Sigmoid colon (tissue), 7 donors: ENCODE measurements around the gene EDEM3. TPM values are rescaled to one million over a fixed set of nuclear protein-coding genes. Genes with fewer than 3 reads are reported as not detected.
"Not testable (repeated sequence)": the region's sequence is repeated elsewhere in the genome, so short reads cannot be mapped to it uniquely, and the experiment has no call there.

Source experiments
- DNase-seq: peaks from one replicate; pipeline ENCODE4 v3.0.0-alpha.2; 2019
- H3K27ac ChIP-seq, 4 donors: fragments of 200-600 bp; sonication (generic); one replicate each; pipeline ENCODE4 v1.5.1; 2016 to 2019; ENCODE audit warnings: mild to moderate bottlenecking in 1 of 4
- H3K27me3 ChIP-seq, 3 donors: fragments of 200-600 bp; sonication (generic); one replicate each; pipeline ENCODE4 v1.5.1; 2019; ENCODE audit warnings: mild to moderate bottlenecking in 1 of 3
- H3K36me3 ChIP-seq, 4 donors: fragments of 200-600 bp; sonication (generic); one replicate each; pipeline ENCODE4 v1.5.1; 2016 to 2019
- H3K4me1 ChIP-seq, 4 donors: fragments of 200-600 bp; sonication (generic); one replicate each; pipeline ENCODE4 v1.5.1; 2017 to 2019
- H3K4me3 ChIP-seq, 4 donors: fragments of 200-600 bp; sonication (generic); one replicate each; pipeline ENCODE4 v1.5.1; 2017 to 2019; ENCODE audit warnings: mild to moderate bottlenecking in 2 of 4, moderate library complexity in 1 of 4
- H3K9me3 ChIP-seq, 4 donors: fragments of 200-600 bp in 3 of 4; sonication (generic) in 3 of 4; one replicate each; pipeline versions ENCODE4 v1.5.1 to v1.6.1; 2013 to 2019
- EP300 ChIP-seq, 4 donors: sonication (generic); formaldehyde crosslinking; IDR thresholded peaks; one replicate each; pipeline ENCODE4 v1.6.1; 2017; ENCODE audit warnings: antibody characterized with exemption in 4 of 4
- POLR2A ChIP-seq, 2 donors: fragments of 450-650 bp; IDR thresholded peaks; one replicate each; pipeline ENCODE4 v1.6.1; 2016; ENCODE audit warnings: antibody characterized with exemption in 2 of 2, mild to moderate bottlenecking in 2 of 2, moderate library complexity in 2 of 2
- POLR2AphosphoS5 ChIP-seq, 4 donors: sonication (generic); formaldehyde crosslinking; IDR thresholded peaks; one replicate each; pipeline ENCODE4 v1.6.1; 2017; ENCODE audit warnings: antibody characterized with exemption in 4 of 4
- WGBS, 2 donors: extraction: QIAGEN DNeasy Blood & Tissue Kit; methylation state at CpG; one replicate each; pipeline ENCODE4 v1.1.7; 2013; 5-methylcytosine and 5-hydroxymethylcytosine counted together
- intact Hi-C: fragments of 100-400 bp; cut with DNase I; formaldehyde crosslinking; loops from one replicate; pipeline ENCODE4 v1.15.1; 2023
- polyA plus RNA-seq, 3 donors: library from polyadenylated mRNA; stranded (reverse); fragments of 200-250 nt; gene quantifications; one replicate each; pipeline ENCODE4 v1.2.3, GENCODE V29; 2013
- total RNA-seq, 4 donors: library from RNA; depleted of rRNA; stranded (reverse); fragments of >200 nt; gene quantifications; one replicate each; pipeline ENCODE4 v1.1.0, GENCODE V29; 2016
- TF ChIP-seq, protein P1 (sequence below), 4 experiments: fragments of 450-650 bp in 3 of 4; fragments of 200-600 bp in 1 of 4; IDR thresholded peaks; one replicate each; pipeline ENCODE4 v1.5.1; 2016 to 2019; ENCODE audit warnings: antibody characterized with exemption in 4 of 4, mild to moderate bottlenecking in 3 of 4, moderate library complexity in 2 of 4
- donor health status: healthy with polysubstance abuse.
- donor health status: Bipolar disorder and iron deficiency.
- donor health status: healthy.

Gene EDEM3
- total and polyA plus RNA-seq, 7 donors: 8.4 to 29.3 (median 21.4) TPM

DNA sequence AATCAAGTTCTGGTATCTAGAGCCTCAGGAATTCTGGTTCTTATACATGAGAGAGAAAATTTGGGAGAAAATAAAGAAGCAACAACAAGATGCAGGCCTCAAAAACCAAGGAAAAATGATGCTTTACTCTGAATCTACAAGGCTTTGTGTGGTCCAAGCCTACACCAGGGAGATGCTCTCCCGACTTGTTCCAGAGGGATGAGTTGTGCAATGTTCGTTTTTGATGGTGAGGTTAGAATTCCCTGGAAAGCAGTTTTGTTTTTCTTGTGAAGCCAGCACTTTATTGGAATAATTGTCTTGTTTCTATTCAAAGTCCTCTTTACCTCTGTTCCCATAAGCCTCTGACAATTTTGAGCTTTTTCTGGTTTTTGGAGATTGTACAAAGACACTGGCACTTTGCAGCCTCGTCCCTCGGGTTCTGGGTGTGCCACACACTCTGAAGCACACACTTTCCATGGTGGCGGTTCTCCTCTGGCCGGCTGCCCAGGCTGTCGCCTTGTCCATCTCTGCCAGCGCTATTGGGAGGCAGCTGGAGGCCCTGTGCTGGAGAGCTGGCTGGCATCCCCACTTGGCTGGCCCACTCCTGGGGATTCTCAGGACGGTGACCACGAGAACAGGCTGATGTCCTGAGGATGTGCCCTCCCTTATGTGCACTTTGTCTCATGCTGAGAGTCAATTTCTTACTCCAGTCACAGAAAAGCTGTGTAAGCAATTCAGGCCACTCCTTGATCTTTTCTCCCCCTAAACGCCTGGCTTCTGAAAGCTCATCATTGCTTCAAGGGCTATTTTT is 70.2 kb downstream of the EDEM3 start:
- Histone ChIP-seq H3K27me3 (no peaks in the 10 kb centered on the region), H3K27ac (no peak overlapping the region), H3K9me3 (peaks cover 0 to 6% (median under 1%) of the 10 kb centered on the region in 4 donors), H3K4me3 (no peak overlapping the region), H3K36me3 (no peaks in the 10 kb centered on the region), H3K4me1 (no peaks in the 10 kb centered on the region)
- no peak for DNase-seq
- TF ChIP-seq POLR2AphosphoS5 (IDR thresholded peaks at IDR 0.05) (peak in 1 of 4 donors; percentile 25), POLR2A (IDR thresholded peaks at IDR 0.05) (no peak), EP300 (IDR thresholded peaks at IDR 0.05) (no peak)
- TF ChIP-seq, protein P1, sequence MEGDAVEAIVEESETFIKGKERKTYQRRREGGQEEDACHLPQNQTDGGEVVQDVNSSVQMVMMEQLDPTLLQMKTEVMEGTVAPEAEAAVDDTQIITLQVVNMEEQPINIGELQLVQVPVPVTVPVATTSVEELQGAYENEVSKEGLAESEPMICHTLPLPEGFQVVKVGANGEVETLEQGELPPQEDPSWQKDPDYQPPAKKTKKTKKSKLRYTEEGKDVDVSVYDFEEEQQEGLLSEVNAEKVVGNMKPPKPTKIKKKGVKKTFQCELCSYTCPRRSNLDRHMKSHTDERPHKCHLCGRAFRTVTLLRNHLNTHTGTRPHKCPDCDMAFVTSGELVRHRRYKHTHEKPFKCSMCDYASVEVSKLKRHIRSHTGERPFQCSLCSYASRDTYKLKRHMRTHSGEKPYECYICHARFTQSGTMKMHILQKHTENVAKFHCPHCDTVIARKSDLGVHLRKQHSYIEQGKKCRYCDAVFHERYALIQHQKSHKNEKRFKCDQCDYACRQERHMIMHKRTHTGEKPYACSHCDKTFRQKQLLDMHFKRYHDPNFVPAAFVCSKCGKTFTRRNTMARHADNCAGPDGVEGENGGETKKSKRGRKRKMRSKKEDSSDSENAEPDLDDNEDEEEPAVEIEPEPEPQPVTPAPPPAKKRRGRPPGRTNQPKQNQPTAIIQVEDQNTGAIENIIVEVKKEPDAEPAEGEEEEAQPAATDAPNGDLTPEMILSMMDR (IDR thresholded peaks at IDR 0.05): no peak
- intact Hi-C loops: no loop called here
- 37 to 76% methylated on average over 11 of the region's 11 CpGs for WGBS, 2 donors

DNA sequence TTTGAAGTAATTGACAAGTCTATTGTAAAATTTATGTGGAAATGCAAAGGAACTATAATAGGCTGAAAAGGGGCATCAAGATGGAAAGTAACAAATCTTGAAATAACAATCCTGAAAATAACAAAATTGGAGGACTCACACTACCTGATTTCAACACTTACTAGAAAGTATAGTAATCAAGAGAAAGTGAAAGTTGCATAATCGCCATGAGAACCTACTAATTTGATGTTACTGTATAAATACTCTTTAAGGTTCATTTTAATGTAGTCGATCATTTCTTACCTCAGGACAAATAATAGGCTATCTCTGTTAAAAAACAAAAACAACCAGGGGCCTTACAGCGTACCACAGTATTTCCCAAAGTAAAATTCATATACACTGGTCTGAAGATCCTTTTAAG is 71.7 kb downstream of the EDEM3 start:
- 92 to 94% methylated on average over 3 of the region's 3 CpGs for WGBS, 2 donors
- Histone ChIP-seq H3K27me3 (no peaks in the 10 kb centered on the region), H3K4me3 (no peak overlapping the region), H3K4me1 (no peaks in the 10 kb centered on the region), H3K9me3 (peaks cover 0 to 6% (median under 1%) of the 10 kb centered on the region in 4 donors), H3K36me3 (no peaks in the 10 kb centered on the region), H3K27ac (no peak overlapping the region)
- DNase-seq: no peak
- intact Hi-C loops: no loop called here
- no peak for TF ChIP-seq EP300 (IDR thresholded peaks at IDR 0.05)
- TF ChIP-seq POLR2AphosphoS5 (IDR thresholded peaks at IDR 0.05): no peak
- TF ChIP-seq, protein P1 (IDR thresholded peaks at IDR 0.05): no peak
- no peak for TF ChIP-seq POLR2A (IDR thresholded peaks at IDR 0.05)

DNA sequence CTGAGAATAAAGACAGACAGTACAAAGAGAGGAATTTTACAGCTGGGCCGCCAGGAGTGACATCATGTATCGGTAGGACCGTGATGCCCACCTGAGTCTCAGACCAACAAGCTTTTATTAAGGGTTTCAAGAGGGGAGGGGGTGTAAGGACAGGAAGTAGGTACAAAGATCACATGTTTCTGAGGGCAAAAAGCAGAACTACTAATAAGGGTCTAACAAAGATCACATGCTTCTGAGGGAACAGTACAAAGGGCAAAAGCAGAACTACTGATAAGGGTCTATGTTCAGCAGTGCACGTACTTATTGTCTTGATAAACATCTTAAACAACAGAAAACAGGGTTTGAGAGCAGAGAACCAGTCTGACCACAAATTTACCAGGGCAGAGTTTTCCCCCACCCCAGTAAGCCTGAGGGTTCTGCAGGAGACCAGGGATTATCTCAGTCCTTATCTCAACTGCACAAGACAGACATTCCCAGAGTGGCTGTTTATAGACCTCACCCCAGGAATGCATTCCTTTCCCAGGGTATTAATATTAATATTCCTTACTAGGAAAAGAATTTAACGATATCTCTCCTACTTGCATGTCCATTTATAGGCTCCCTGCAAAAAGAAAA is 73.9 kb downstream of the EDEM3 start:
- H3K9me3 ChIP-seq, intact Hi-C loops, H3K27ac ChIP-seq, DNase-seq, H3K36me3 ChIP-seq, H3K4me1 ChIP-seq, H3K27me3 ChIP-seq, H3K4me3 ChIP-seq: not testable (repeated sequence)
- 85 to 90% methylated on average over 5 of the region's 5 CpGs for WGBS, 2 donors

DNA sequence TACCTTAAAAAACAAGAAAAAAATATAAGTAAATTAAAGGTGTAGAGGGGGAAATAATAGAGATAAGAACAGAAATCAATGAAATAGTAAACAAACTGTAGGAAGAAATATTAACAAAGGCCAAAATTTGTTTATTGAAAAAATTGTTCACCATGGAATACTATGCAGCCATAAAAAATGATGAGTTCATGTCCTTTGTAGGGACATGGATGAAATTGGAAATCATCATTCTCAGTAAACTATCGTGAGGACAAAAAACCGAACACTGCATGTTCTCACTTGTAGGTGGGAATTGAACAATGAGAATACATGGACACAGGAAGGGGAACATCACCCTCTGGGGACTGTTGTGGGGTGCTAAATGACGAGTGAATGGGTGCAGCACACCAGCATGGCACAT is 75.2 kb downstream of the EDEM3 start:
- H3K4me1 ChIP-seq, H3K9me3 ChIP-seq, intact Hi-C loops, H3K27me3 ChIP-seq, DNase-seq, H3K27ac ChIP-seq, H3K4me3 ChIP-seq, H3K36me3 ChIP-seq: not testable (repeated sequence)
- WGBS, 2 donors: 86 to 87% methylated on average over 3 of the region's 3 CpGs

DNA sequence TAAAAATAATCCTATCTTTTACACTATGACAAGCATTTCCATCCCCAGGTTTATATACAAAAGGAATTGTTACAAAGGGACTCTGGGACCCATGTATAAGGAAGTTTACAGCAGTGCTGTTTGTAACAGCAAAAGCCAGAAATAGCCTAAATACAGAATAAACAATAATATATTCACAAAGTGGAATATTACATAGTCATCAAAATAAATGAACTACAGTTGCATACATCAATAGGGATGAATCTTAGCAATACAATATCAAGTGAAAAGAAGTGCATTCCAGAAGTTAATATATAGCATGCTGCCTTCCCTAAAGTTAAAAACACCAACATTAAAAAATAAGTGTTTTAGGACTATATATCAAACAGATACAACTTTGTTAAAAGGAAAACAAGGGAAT is 77.3 kb downstream of the EDEM3 start:
- TF ChIP-seq POLR2A (IDR thresholded peaks at IDR 0.05) (no peak), POLR2AphosphoS5 (IDR thresholded peaks at IDR 0.05) (no peak), EP300 (IDR thresholded peaks at IDR 0.05) (no peak)
- TF ChIP-seq, protein P1 (IDR thresholded peaks at IDR 0.05): no peak
- H3K4me3 ChIP-seq: no peak overlapping the region
- no peaks in the 10 kb centered on the region for H3K4me1 ChIP-seq
- H3K9me3 ChIP-seq: peaks cover 0 to 6% (median under 1%) of the 10 kb centered on the region in 4 donors
- H3K27me3 ChIP-seq: no peaks in the 10 kb centered on the region
- no peak for DNase-seq
- no peak overlapping the region for H3K27ac ChIP-seq
- no peaks in the 10 kb centered on the region for H3K36me3 ChIP-seq
- intact Hi-C loops: no loop called here
